ENCODE results near the gene ACD.

The ACD gene

GRCh38 chr16:67628216-67628615 is 31.8 kb downstream of the ACD start:
- no peak overlapping the region for H3K4ac ChIP-seq (ENCODE audit: low read depth in 1 of 2, low read length in 2 of 2)
- no peak overlapping the region for H3K14ac ChIP-seq (ENCODE audit: low read length in 2 of 2)
- H2BK5ac ChIP-seq (ENCODE audit: low read depth, low read length, poor library complexity, severe bottlenecking) = no peak overlapping the region
- no peak overlapping the region for H2AK5ac ChIP-seq (ENCODE audit: low read length, severe bottlenecking)
- peaks cover 52 to 69% of the 10 kb centered on the region in 2 experiments for H3K36me3 ChIP-seq (ENCODE audit: control insufficient read depth in 1 of 2, insufficient read depth in 2 of 2, low read depth in 1 of 2, low read length in 2 of 2)
- H3K9me3 ChIP-seq (ENCODE audit: control insufficient read depth, low read length) = no peaks in the 10 kb centered on the region
- H2AFZ ChIP-seq (ENCODE audit: low read depth, low read length) = no peak overlapping the region
- WGBS = 99% methylated on average over 14 of the region's 14 CpGs
- no peak overlapping the region for H3K18ac ChIP-seq (ENCODE audit: low read depth in 1 of 2, low read length in 2 of 2)
- H3K9ac ChIP-seq (ENCODE audit: low read length) = no peak overlapping the region
- H4K91ac ChIP-seq (ENCODE audit: low read length) = no peak overlapping the region
- no peak overlapping the region for H3K27ac ChIP-seq (ENCODE audit: low read length, poor library complexity, severe bottlenecking)
- no peak overlapping the region for H2BK15ac ChIP-seq (ENCODE audit: low read depth, poor library complexity, severe bottlenecking)
- H3K4me2 ChIP-seq (ENCODE audit: low read length, poor library complexity, severe bottlenecking) = no peak overlapping the region
- H3K27me3 ChIP-seq (ENCODE audit: control insufficient read depth in 1 of 2, insufficient read depth in 1 of 2, low read length in 2 of 2) = no peaks in the 10 kb centered on the region
- no peaks in the 10 kb centered on the region for H3K4me1 ChIP-seq (ENCODE audit: control insufficient read depth, insufficient read depth, low read depth, low read length)
- no peak overlapping the region for H3K4me3 ChIP-seq (ENCODE audit: insufficient read depth in 1 of 2, low read depth in 1 of 2, low read length in 2 of 2)
- H3K79me1 ChIP-seq (replicated peaks; ENCODE audit: low read length, poor library complexity, severe bottlenecking) = peaks cover 20% of the 10 kb centered on the region
- no peak overlapping the region for H2BK120ac ChIP-seq (ENCODE audit: low read depth, low read length)
- no peak overlapping the region for H2BK12ac ChIP-seq (ENCODE audit: low read length in 2 of 2)
- no peak overlapping the region for H4K8ac ChIP-seq (ENCODE audit: low read length)
- H3K23ac ChIP-seq (ENCODE audit: low read length in 2 of 2) = no peak overlapping the region
- DNase-seq = no peak

DNA sequence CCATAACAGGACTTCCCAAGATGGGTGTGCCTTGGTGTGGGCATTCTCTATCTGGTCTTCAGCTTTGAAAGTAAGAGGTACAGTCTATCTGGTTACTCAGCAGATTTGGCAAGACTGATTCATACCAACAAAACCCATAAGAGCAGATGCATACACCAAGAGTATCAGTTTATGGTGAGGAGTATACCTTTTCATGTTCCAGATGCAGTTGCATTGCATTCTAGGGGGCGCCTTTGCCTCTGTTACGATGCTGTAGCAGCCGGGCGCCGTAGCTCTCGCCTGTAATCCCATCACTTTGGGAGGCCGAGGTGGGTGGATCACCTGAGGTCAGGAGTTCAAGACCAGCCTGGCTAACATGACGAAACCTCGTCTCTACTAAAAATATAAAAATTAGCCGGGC is 46.3 kb downstream of the ACD start:
- Histone ChIP-seq H3K4me1 (ENCODE audit: control insufficient read depth, insufficient read depth, low read depth, low read length) (no peaks in the 10 kb centered on the region), H3K23ac (ENCODE audit: low read length in 2 of 2) (no peak overlapping the region), H4K91ac (ENCODE audit: low read length) (no peak overlapping the region), H3K4me3 (ENCODE audit: insufficient read depth in 1 of 2, low read depth in 1 of 2, low read length in 2 of 2) (no peak overlapping the region), H3K9ac (ENCODE audit: low read length) (no peak overlapping the region), H3K36me3 (ENCODE audit: control insufficient read depth in 1 of 2, insufficient read depth in 2 of 2, low read depth in 1 of 2, low read length in 2 of 2) (peaks cover 25 to 69% of the 10 kb centered on the region in 2 experiments), H2AFZ (ENCODE audit: low read depth, low read length) (no peak overlapping the region), H3K79me1 (replicated peaks; ENCODE audit: low read length, poor library complexity, severe bottlenecking) (peaks cover 36% of the 10 kb centered on the region), H3K27ac (ENCODE audit: low read length, poor library complexity, severe bottlenecking) (no peak overlapping the region), H3K18ac (ENCODE audit: low read depth in 1 of 2, low read length in 2 of 2) (no peak overlapping the region), H2BK5ac (ENCODE audit: low read depth, low read length, poor library complexity, severe bottlenecking) (no peak overlapping the region), H3K9me3 (ENCODE audit: control insufficient read depth, low read length) (no peaks in the 10 kb centered on the region), H2BK120ac (ENCODE audit: low read depth, low read length) (no peak overlapping the region), H4K8ac (ENCODE audit: low read length) (no peak overlapping the region), H3K14ac (ENCODE audit: low read length in 2 of 2) (no peak overlapping the region), H2BK15ac (ENCODE audit: low read depth, poor library complexity, severe bottlenecking) (no peak overlapping the region), H3K4ac (ENCODE audit: low read depth in 1 of 2, low read length in 2 of 2) (no peak overlapping the region), H3K27me3 (ENCODE audit: control insufficient read depth in 1 of 2, insufficient read depth in 1 of 2, low read length in 2 of 2) (no peaks in the 10 kb centered on the region), H2AK5ac (ENCODE audit: low read length, severe bottlenecking) (no peak overlapping the region), H2BK12ac (ENCODE audit: low read length in 2 of 2) (no peak overlapping the region), H3K4me2 (ENCODE audit: low read length, poor library complexity, severe bottlenecking) (no peak overlapping the region)
- 97% methylated on average over 10 of the region's 10 CpGs for WGBS
- no peak for DNase-seq

DNA sequence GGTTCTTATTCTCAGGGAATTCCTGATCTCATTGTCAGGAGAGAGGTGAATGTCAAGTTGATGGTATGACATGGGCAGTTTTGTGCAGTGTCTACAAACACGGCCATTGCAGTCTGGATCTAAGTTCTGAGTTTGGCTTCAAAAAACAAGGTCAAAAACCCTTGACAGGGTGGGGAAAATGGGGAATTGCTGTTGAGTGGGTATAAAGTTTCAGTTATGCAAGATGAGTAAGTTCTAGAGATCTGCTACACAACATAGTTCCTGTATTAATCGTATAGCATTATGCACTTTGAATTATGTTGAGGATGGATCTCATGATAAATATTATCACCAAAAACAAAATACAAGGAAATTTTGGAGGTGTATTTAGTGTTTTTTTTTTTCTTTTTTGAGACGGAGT is 51.7 kb downstream of the ACD start:
- no peak overlapping the region for H2BK15ac ChIP-seq (ENCODE audit: low read depth, poor library complexity, severe bottlenecking)
- no peak overlapping the region for H3K27ac ChIP-seq (ENCODE audit: low read length, poor library complexity, severe bottlenecking)
- H3K27me3 ChIP-seq (ENCODE audit: control insufficient read depth in 1 of 2, insufficient read depth in 1 of 2, low read length in 2 of 2) = no peaks in the 10 kb centered on the region
- H4K91ac ChIP-seq (ENCODE audit: low read length) = no peak overlapping the region
- no peak overlapping the region for H3K9ac ChIP-seq (ENCODE audit: low read length)
- H3K4me2 ChIP-seq (ENCODE audit: low read length, poor library complexity, severe bottlenecking) = no peak overlapping the region
- H2BK5ac ChIP-seq (ENCODE audit: low read depth, low read length, poor library complexity, severe bottlenecking) = no peak overlapping the region
- H2AFZ ChIP-seq (ENCODE audit: low read depth, low read length) = no peak overlapping the region
- no peak overlapping the region for H2BK120ac ChIP-seq (ENCODE audit: low read depth, low read length)
- no peak overlapping the region for H2AK5ac ChIP-seq (ENCODE audit: low read length, severe bottlenecking)
- no peak overlapping the region for H3K23ac ChIP-seq (ENCODE audit: low read length in 2 of 2)
- no peak overlapping the region for H3K18ac ChIP-seq (ENCODE audit: low read depth in 1 of 2, low read length in 2 of 2)
- 92% methylated on average over 2 of the region's 3 CpGs for WGBS
- H3K4ac ChIP-seq (ENCODE audit: low read depth in 1 of 2, low read length in 2 of 2) = no peak overlapping the region
- H4K8ac ChIP-seq (ENCODE audit: low read length) = no peak overlapping the region
- no peak for DNase-seq
- no peak overlapping the region for H3K4me3 ChIP-seq (ENCODE audit: insufficient read depth in 1 of 2, low read depth in 1 of 2, low read length in 2 of 2)
- H2BK12ac ChIP-seq (ENCODE audit: low read length in 2 of 2) = no peak overlapping the region
- no peaks in the 10 kb centered on the region for H3K9me3 ChIP-seq (ENCODE audit: control insufficient read depth, low read length)
- peaks cover 12 to 26% of the 10 kb centered on the region in 2 experiments for H3K36me3 ChIP-seq (ENCODE audit: control insufficient read depth in 1 of 2, insufficient read depth in 2 of 2, low read depth in 1 of 2, low read length in 2 of 2)
- H3K14ac ChIP-seq (ENCODE audit: low read length in 2 of 2) = no peak overlapping the region
- H3K79me1 ChIP-seq (replicated peaks; ENCODE audit: low read length, poor library complexity, severe bottlenecking) = peaks cover 30% of the 10 kb centered on the region
- H3K4me1 ChIP-seq (ENCODE audit: control insufficient read depth, insufficient read depth, low read depth, low read length) = peaks cover 1% of the 10 kb centered on the region
